GM18520 (cell line): Measurements from ENCODE around the gene ATP2C2.

ENCODE experiments used
- ATAC-seq: cut with Tn5 transposase; IDR thresholded peaks from one replicate; pipeline ENCODE4 v1.9.1; 2021; ENCODE audit not compliant: unreplicated experiment

The ATP2C2 gene

DNA sequence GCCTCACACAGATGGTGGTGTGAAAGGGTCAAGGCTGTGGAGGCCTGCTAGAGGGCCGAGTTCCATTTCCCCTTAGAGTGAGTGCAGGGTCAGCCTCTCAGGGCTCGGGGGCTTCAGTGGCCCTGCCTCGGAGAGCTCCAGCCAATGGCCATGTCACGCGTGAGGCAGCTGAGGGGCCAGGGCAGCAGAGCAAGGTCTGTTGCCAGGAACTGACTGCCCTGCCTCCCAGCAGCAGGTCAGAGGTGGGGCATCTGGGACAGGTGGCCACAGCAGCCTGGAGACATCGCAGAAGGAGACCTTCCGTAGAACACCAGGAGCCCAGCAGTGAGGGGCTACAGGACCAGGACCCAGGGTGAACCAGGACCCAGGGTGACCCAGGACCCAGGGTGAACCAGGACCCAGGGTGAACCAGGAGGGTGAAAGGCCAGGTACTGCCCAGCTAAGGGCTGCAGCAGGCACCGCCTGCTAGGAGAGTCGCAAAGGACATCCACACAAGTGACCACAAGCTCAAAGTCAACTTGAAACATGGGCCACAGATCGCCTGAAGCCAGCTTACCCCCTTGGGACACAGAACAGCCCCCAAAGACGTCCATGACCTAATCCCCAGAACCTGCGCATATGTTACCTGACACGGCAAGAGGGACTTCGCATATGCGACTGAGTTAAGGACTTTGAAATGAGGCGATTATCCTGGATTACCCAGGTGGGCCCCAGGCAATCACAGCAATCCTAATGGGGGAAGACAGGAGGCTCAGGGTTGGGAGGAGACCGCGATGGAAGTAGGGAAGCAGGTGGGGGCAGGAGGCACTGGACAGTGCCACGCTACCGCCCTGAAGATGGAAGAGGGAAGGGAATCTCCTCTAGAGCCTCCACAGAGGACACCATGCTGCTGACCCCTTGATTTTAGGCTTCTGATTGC lies 141.0 kb downstream of the ATP2C2 start:
- ATAC-seq: no peak

DNA sequence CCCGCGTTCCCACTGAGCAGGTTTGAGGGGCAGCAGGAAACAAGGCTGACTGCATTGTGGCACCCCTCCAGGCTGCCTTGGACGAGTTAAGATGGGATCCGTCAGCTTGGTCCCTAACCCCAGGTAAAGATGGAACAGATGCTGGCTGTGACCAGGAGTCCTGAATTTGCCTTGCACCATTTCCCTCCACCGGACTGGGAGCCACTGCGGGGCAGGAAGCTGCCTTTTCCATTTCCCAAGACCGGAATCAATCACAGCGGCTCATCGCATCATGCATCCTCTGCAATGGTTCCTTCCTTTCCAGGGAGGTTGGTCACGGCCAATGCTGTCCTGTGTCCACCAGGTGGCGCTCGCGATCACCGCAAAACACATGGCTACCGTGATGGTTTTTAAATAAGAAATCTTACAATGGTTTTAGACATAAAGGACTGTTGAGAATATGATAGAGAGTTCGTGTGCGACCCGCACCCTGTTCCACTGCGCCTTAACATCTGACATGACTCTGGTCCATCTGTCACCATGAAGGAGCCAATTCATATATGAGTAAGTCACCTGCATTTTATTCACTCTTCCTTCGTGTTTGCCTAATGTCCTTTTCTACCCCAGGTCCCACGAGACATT lies 143.0 kb downstream of the ATP2C2 start:
- ATAC-seq: no peak

DNA sequence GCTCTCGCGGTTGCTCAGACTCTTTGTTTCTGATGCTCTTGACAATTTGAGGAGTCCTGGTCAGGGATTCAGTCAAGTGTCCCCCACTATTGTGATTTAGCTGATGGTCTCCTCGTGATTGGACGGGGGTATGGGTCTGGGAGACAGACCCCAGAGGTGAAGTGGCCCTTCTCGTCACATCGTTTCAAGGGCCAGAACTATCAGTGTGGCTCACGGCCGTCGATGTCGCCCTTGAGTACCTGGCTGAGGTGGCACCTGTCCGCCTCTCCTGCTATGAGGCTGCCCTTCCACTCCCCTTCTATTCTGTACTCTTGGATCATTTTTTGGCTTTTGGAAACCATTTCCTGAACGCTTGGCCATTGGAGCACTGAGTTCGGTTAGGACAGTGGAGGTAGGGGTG lies 143.5 kb downstream of the ATP2C2 start:
- no peak for ATAC-seq

DNA sequence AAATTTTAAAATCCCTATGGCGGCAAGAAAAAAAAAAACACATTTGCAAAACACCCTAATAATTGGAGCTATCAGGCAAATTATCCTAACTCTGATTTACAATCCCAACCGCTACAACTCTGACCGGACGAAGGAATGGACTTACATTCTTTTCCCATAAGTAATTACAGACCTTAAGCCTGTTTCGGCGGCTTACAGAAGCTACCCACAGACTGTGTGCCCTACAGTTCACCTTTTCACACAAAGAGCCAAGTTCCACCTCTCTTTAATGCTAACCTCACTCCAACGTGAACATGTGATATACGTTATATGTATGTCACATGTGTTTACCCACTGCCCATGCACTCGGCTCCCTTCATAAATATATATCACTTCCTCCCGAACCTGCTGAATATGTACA lies 144.8 kb downstream of the ATP2C2 start:
- ATAC-seq: no peak

DNA sequence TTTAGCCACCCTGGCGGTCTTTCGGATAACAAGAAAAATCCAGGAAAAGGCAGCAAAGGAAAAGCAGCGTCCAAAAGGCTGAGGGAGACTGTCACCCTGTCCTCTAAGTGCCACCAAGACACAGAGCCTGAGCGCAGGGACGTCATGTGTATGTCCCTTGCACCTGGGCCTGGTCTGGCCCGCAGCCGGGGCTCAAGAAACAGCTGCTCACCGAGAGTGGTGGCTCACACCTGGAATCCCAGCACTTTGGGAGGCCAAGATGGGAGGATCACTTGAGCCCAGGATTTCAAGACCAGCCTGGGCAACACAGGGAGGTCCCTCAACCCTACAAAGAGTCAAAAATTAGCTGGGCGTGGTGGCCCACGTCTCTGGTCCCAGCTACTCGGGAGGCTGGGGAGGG lies 145.3 kb downstream of the ATP2C2 start:
- no peak for ATAC-seq
